HL-60 (cell line): ENCODE data around the gene SLC17A7.

Experiments
- POLR2AphosphoS5 ChIP-seq: IDR thresholded peaks from 2 replicates; pipeline ENCODE4 v1.6.1; 2012; ENCODE audit warnings: low read depth
- TF ChIP-seq, protein P1 (sequence below): IDR thresholded peaks from one replicate; pipeline ENCODE4 v1.5.1; 2011; ENCODE audit warnings: low read length, control low read depth, inconsistent platforms; ENCODE audit not compliant: insufficient read depth
- TF ChIP-seq, protein P2 (sequence below): IDR thresholded peaks from 2 replicates; pipeline ENCODE4 v1.6.1; 2012; ENCODE audit warnings: low read depth; ENCODE audit not compliant: insufficient replicate concordance

DNA sequence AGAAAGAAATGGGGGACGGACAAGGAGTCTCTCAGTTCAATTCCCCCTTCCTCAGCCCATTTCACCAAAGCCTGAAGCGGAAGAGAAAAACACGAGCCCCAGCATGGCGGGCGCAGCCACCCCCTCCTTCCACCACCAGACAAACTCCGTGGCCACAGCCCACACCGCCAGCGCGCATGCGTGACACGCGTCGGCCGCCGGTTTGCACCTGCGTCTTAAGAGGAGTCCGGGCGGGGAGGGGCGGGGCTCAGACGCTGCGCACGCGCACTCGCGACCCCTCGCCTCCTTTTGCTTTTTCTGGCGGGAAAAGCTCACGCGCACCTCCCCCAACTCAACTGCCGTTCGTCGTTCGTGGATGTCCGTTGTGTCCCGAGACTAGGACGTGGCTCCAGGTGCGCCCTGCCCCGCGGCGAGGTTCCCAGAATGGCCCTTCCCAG lies 53.4 kb downstream of the SLC17A7 start, which contains the start of gene KASH5:
- TF ChIP-seq, protein P1, sequence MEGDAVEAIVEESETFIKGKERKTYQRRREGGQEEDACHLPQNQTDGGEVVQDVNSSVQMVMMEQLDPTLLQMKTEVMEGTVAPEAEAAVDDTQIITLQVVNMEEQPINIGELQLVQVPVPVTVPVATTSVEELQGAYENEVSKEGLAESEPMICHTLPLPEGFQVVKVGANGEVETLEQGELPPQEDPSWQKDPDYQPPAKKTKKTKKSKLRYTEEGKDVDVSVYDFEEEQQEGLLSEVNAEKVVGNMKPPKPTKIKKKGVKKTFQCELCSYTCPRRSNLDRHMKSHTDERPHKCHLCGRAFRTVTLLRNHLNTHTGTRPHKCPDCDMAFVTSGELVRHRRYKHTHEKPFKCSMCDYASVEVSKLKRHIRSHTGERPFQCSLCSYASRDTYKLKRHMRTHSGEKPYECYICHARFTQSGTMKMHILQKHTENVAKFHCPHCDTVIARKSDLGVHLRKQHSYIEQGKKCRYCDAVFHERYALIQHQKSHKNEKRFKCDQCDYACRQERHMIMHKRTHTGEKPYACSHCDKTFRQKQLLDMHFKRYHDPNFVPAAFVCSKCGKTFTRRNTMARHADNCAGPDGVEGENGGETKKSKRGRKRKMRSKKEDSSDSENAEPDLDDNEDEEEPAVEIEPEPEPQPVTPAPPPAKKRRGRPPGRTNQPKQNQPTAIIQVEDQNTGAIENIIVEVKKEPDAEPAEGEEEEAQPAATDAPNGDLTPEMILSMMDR, result no peak
- TF ChIP-seq POLR2AphosphoS5, result no peak
- TF ChIP-seq, protein P2, sequence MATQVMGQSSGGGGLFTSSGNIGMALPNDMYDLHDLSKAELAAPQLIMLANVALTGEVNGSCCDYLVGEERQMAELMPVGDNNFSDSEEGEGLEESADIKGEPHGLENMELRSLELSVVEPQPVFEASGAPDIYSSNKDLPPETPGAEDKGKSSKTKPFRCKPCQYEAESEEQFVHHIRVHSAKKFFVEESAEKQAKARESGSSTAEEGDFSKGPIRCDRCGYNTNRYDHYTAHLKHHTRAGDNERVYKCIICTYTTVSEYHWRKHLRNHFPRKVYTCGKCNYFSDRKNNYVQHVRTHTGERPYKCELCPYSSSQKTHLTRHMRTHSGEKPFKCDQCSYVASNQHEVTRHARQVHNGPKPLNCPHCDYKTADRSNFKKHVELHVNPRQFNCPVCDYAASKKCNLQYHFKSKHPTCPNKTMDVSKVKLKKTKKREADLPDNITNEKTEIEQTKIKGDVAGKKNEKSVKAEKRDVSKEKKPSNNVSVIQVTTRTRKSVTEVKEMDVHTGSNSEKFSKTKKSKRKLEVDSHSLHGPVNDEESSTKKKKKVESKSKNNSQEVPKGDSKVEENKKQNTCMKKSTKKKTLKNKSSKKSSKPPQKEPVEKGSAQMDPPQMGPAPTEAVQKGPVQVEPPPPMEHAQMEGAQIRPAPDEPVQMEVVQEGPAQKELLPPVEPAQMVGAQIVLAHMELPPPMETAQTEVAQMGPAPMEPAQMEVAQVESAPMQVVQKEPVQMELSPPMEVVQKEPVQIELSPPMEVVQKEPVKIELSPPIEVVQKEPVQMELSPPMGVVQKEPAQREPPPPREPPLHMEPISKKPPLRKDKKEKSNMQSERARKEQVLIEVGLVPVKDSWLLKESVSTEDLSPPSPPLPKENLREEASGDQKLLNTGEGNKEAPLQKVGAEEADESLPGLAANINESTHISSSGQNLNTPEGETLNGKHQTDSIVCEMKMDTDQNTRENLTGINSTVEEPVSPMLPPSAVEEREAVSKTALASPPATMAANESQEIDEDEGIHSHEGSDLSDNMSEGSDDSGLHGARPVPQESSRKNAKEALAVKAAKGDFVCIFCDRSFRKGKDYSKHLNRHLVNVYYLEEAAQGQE, result no peak
